RWPE2 (cell line): ENCODE results near the gene SLC12A5.
A peak's percentile ranks its signal among the peaks of the same experiment; 100 is the strongest.

Experiments
- ATAC-seq: fragments of 200-7000 bp; cut with Tn5 transposase; 3 replicates; pipeline ENCODE4 v1.9.1; 2021; ENCODE audit warnings: low read depth
- DNase-seq: peaks from one replicate; pipeline ENCODE4 v3.0.0-alpha.2; 2020; ENCODE audit warnings: low spot score
- H3K27ac ChIP-seq: fragments of 450-650 bp; 2 replicates; pipeline ENCODE4 v1.5.1; 2017; ENCODE audit warnings: mild to moderate bottlenecking; ENCODE audit not compliant: poor library complexity, severe bottlenecking
- H3K27me3 ChIP-seq: fragments of 250-450 bp; sonication (Bioruptor Pico); 2 replicates; pipeline ENCODE4 v1.5.1; 2021; ENCODE audit warnings: mild to moderate bottlenecking, moderate library complexity; ENCODE audit not compliant: insufficient read depth, poor library complexity, severe bottlenecking
- H3K36me3 ChIP-seq: fragments of 250-450 bp; sonication (Bioruptor Pico); 2 replicates; pipeline ENCODE4 v1.5.1; 2020; ENCODE audit warnings: low read depth, mild to moderate bottlenecking, moderate library complexity
- H3K4me1 ChIP-seq: fragments of 250-450 bp; sonication (Bioruptor Pico); 2 replicates; pipeline ENCODE4 v1.5.1; 2021; ENCODE audit warnings: mild to moderate bottlenecking, moderate library complexity; ENCODE audit not compliant: insufficient read depth, poor library complexity, severe bottlenecking
- H3K4me3 ChIP-seq: fragments of 250-450 bp; sonication (Bioruptor Pico); 2 replicates; pipeline ENCODE4 v1.5.1; 2021; ENCODE audit warnings: mild to moderate bottlenecking, moderate library complexity; ENCODE audit not compliant: severe bottlenecking
- H3K9me3 ChIP-seq: fragments of 250-450 bp; sonication (Bioruptor Pico); 2 replicates; pipeline ENCODE4 v1.5.1; 2021; ENCODE audit warnings: mild to moderate bottlenecking, moderate library complexity; ENCODE audit not compliant: severe bottlenecking
- TF ChIP-seq, protein P1 (sequence below): fragments of 450-650 bp; IDR thresholded peaks from one replicate; pipeline ENCODE4 v1.5.1; 2017; ENCODE audit warnings: mild to moderate bottlenecking, moderate library complexity; ENCODE audit not compliant: poor library complexity, severe bottlenecking

Gene SLC12A5

DNA sequence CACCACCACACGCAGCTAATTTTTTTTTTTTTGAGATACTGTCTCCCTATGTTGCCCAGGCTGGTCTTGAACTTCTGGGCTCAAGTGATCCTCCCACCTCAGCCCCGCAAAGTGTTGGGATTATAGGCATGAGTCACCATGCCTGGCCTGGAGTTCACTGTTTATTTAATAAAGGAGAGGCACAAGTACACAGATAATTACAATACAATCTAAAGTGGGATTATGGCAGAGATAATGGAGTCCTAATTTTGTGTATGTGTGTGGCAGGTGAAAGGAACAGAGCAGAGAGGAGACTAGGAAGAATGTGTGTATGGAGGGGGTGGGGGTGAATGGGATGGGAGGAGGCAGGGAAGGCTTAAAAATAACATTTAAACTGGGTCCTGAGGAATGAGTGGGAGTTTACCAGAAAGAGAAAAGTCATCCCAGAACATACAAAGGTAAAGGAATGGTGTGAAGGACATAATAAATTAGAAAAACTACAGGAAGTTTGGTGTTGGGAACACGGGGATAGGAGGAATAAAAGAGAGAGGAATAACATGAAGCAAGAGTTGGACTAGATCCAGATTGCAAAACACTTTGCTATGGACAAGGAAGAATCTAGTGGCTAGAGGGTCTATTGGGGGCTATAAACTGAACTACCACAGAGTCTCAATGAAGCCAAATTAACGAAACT lies 56.3 kb downstream of the SLC12A5 start:
- Histone ChIP-seq H3K27ac (peak overlapping the region; percentile 1), H3K4me1 (peaks cover 37% of the 10 kb centered on the region), H3K9me3 (no peaks in the 10 kb centered on the region), H3K27me3 (no peaks in the 10 kb centered on the region), H3K4me3 (no peak overlapping the region), H3K36me3 (peaks cover 44% of the 10 kb centered on the region)
- DNase-seq (no peak), ATAC-seq (peak; percentile 13; the same call in 1 of the 3 replicates)
- TF ChIP-seq, protein P1, sequence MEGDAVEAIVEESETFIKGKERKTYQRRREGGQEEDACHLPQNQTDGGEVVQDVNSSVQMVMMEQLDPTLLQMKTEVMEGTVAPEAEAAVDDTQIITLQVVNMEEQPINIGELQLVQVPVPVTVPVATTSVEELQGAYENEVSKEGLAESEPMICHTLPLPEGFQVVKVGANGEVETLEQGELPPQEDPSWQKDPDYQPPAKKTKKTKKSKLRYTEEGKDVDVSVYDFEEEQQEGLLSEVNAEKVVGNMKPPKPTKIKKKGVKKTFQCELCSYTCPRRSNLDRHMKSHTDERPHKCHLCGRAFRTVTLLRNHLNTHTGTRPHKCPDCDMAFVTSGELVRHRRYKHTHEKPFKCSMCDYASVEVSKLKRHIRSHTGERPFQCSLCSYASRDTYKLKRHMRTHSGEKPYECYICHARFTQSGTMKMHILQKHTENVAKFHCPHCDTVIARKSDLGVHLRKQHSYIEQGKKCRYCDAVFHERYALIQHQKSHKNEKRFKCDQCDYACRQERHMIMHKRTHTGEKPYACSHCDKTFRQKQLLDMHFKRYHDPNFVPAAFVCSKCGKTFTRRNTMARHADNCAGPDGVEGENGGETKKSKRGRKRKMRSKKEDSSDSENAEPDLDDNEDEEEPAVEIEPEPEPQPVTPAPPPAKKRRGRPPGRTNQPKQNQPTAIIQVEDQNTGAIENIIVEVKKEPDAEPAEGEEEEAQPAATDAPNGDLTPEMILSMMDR: no peak

DNA sequence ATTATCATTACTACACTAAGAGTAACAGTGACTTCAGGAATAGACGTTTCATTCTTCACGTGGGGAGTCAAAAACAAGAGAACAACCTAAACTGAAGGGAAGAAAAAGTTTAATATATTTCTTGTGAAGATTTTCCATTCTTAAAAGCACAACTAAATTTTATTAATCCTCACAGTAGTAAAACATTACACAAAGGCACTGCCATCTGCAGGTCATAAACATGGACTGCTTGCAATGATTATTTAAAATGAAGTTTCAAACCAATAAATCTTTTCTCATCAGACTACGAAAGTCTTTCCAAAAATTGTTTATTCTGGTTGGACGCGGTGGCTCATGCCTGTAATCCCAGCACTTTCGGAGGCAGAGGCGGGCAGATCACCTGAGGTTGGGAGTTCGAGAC lies 58.1 kb downstream of the SLC12A5 start:
- H3K4me1 ChIP-seq: peaks cover 41% of the 10 kb centered on the region
- DNase-seq (no peak), ATAC-seq (no peak)
- H3K4me3 ChIP-seq: no peak overlapping the region
- no peaks in the 10 kb centered on the region for H3K9me3 ChIP-seq
- TF ChIP-seq, protein P1: peak; percentile 92
- peaks cover 26% of the 10 kb centered on the region for H3K36me3 ChIP-seq
- H3K27me3 ChIP-seq: no peaks in the 10 kb centered on the region
- H3K27ac ChIP-seq: no peak overlapping the region

DNA sequence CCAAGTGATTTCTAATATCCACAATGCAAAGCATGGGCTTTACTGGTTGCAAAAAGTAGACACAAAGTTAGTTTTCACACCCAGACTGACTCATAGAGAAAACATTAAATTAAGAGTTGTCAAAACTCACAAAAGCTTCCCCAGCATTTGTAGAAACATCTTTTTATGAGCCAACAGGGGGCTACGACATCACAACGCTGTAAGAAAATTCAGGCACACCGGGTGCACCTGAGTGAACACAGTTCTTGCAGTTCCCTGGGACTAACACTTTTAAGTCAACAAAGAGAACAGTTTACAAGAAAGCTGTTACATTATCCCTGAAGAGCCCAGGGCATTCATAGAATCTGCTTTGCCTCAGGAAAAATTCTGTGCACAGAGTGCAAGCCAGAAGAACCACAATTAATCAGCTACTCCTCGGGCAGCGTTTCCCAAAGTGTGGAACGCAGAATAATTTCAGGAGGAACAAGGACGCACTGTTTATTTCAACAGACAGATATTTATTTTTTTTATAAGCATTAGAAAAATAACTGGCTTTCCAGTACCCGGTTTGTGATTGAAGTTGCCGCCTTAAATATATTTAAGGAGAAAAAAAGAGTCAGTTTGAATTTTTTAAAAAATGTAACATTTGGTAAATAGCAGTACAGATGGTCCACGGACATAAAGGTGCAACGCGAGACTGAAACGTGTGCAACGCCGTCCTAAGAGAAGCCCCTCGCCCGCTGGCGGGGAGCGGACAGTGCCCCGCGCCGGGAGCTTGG lies 59.6 kb downstream of the SLC12A5 start:
- H3K27ac ChIP-seq: peak overlapping the region; percentile 59

DNA sequence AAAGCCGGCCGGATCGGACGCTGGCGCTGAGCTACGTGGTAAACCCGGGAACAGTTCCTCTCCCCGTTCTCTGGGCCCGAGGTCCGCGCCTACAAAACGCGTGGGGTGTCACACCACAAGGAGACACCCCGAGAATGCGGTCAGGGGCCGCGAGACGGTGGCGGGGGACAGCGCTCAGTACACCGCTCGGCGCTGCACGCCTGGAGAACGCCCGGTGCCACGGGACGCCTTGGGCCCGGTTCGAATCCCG lies 60.1 kb downstream of the SLC12A5 start:
- ATAC-seq (peak; percentile 22), DNase-seq (peak; percentile 86)
- Histone ChIP-seq H3K27me3 (no peaks in the 10 kb centered on the region), H3K27ac (peak overlapping the region; percentile 59), H3K36me3 (peaks cover 16% of the 10 kb centered on the region), H3K9me3 (no peaks in the 10 kb centered on the region), H3K4me1 (peaks cover 41% of the 10 kb centered on the region), H3K4me3 (peak overlapping the region; percentile 67)
- TF ChIP-seq, protein P1: no peak

More for the DNA sequence above, 59.6 kb downstream of the SLC12A5 start:
- Histone ChIP-seq H3K4me3 (peak overlapping the region; percentile 67), H3K9me3 (no peaks in the 10 kb centered on the region), H3K27me3 (no peaks in the 10 kb centered on the region), H3K36me3 (peaks cover 21% of the 10 kb centered on the region), H3K4me1 (peaks cover 41% of the 10 kb centered on the region)
- DNase-seq: no peak
- TF ChIP-seq, protein P1: no peak
- peak; percentile 8 for ATAC-seq
